Body of pancreas (tissue), 4 donors: ENCODE measurements around the gene AP3M1. TPM values are rescaled to one million over a fixed set of nuclear protein-coding genes. Genes with fewer than 3 reads are reported as not detected.

ENCODE experiments used
- ATAC-seq: fragments of 150-250 bp; one replicate; pipeline ENCODE4 v1.9.1; 2016
- DNase-seq, 4 donors: peaks; one replicate each; pipeline ENCODE4 v3.0.0-alpha.2; 2019
- H3K27ac ChIP-seq, 4 donors: fragments of 200-600 bp; sonication (generic); 1 replicate in 3 of 4; 2 replicates in 1 of 4; pipeline versions ENCODE4 v1.5.1 to v1.6.1; 2016 to 2019; ENCODE audit warnings: mild to moderate bottlenecking in 1 of 4, mixed read lengths in 1 of 4, moderate library complexity in 1 of 4
- H3K27me3 ChIP-seq, 2 donors: fragments of 200-600 bp; sonication (generic); one replicate each; pipeline ENCODE4 v1.6.0; 2016; ENCODE audit warnings: mild to moderate bottlenecking in 1 of 2
- H3K36me3 ChIP-seq, 2 donors: fragments of 200-600 bp; sonication (generic); replicated peaks in 1 of 2; 2 replicates each; pipeline ENCODE4 v1.5.1; 2016; ENCODE audit warnings: low read depth in 2 of 2; ENCODE audit not compliant: insufficient read depth in 1 of 2
- H3K4me1 ChIP-seq: fragments of 200-600 bp; sonication (generic); one replicate; pipeline ENCODE4 v1.6.0; 2016
- H3K4me3 ChIP-seq, 2 donors: fragments of 200-600 bp; sonication (generic); 1 replicate in 1 of 2; 2 replicates in 1 of 2; pipeline ENCODE4 v1.5.1; 2016 to 2019
- H3K9me3 ChIP-seq, 3 donors: fragments of 200-600 bp; sonication (generic); 1 replicate in 2 of 3; 2 replicates in 1 of 3; pipeline ENCODE4 v1.5.1; 2016
- POLR2A ChIP-seq, 3 donors: fragments of 450-650 bp; IDR thresholded peaks; one replicate each; pipeline ENCODE4 v1.6.1; 2016; ENCODE audit warnings: antibody characterized with exemption in 3 of 3, mild to moderate bottlenecking in 2 of 3
- WGBS, 2 donors: methylation state at CpG; one replicate each; pipeline ENCODE4 v1.1.5; 2017; 5-methylcytosine and 5-hydroxymethylcytosine counted together
- intact Hi-C: fragments of 100-400 bp; cut with DNase I; formaldehyde crosslinking; loops from one replicate; pipeline ENCODE4 v1.15.1; 2023
- total RNA-seq, 2 donors: library from RNA; depleted of rRNA; stranded (reverse); fragments of >200 nt; gene quantifications; one replicate each; pipeline ENCODE4 v1.1.0, GENCODE V29; 2016
- TF ChIP-seq, protein P1 (sequence below), 7 experiments: fragments of 450-650 bp in 4 of 7; fragments of 200-600 bp in 3 of 7; sonication (generic) in 3 of 7; IDR thresholded peaks; one replicate each; pipeline ENCODE4 v1.5.1; 2016 to 2019; ENCODE audit warnings: antibody characterized with exemption in 7 of 7

Gene AP3M1, protein sequence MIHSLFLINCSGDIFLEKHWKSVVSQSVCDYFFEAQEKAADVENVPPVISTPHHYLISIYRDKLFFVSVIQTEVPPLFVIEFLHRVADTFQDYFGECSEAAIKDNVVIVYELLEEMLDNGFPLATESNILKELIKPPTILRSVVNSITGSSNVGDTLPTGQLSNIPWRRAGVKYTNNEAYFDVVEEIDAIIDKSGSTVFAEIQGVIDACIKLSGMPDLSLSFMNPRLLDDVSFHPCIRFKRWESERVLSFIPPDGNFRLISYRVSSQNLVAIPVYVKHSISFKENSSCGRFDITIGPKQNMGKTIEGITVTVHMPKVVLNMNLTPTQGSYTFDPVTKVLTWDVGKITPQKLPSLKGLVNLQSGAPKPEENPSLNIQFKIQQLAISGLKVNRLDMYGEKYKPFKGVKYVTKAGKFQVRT
- total RNA-seq: 10 to 100 TPM in 1 of 2 donors, 1 to 10 TPM in 1; 7.9 to 17.1 TPM

DNA sequence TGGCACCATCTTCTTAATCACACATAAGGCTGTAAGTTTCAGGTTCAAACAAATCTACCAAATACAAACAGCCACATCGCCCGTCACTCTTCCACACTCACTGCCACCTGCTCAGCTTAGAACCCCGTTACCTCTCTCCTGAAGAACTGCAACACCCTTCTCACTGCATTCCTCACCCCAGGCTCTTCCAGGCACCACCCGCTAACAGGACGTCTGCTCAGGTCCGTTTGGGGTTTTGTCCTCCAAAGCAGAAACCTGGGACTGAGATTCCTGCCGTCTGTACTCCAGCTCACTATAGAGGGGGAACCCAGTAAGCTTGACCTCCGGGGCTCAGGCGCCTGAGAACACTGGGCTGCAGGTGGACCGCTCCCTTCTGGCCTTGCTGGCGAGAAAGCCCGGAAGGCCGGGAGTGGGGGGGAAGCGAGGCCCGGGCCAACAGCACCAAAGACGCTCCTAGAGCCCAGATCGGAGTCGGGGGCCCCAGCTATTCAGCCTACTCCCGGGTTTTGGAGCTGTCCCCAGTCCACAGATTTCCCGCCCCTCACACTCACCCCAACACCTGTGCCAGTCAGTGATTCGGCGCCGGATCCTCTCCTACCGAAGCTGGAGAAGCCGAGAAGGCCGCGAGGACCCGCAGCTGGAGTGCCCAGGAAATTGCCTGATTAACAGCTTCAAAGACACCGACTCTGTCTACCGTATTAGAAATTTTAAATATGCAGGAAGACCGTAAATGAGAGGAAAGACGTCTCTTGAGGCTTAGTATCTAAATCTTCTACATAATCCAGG lies at the start of gene AP3M1:
Gene AP3M1, minus strand, starts transcription at position 625 of the 786 bp plus-strand sequence. CDS start 12,449 bp downstream, outside the sequence.
- Histone ChIP-seq H3K4me1 (peaks cover 36% of the 10 kb centered on the region), H3K36me3 (no peaks in the 10 kb centered on the region), H3K4me3 (peak within 1 kb of the TSS; percentile 61 to 75), H3K9me3 (no peaks in the 10 kb centered on the region), H3K27ac (peak within 1 kb of the TSS; percentile 87 to 98 (median 91)), H3K27me3 (no peaks in the 10 kb centered on the region)
- 1% methylated on average over 21 to 32 of the region's 32 CpGs for WGBS, 2 donors
- TF ChIP-seq, protein P1, sequence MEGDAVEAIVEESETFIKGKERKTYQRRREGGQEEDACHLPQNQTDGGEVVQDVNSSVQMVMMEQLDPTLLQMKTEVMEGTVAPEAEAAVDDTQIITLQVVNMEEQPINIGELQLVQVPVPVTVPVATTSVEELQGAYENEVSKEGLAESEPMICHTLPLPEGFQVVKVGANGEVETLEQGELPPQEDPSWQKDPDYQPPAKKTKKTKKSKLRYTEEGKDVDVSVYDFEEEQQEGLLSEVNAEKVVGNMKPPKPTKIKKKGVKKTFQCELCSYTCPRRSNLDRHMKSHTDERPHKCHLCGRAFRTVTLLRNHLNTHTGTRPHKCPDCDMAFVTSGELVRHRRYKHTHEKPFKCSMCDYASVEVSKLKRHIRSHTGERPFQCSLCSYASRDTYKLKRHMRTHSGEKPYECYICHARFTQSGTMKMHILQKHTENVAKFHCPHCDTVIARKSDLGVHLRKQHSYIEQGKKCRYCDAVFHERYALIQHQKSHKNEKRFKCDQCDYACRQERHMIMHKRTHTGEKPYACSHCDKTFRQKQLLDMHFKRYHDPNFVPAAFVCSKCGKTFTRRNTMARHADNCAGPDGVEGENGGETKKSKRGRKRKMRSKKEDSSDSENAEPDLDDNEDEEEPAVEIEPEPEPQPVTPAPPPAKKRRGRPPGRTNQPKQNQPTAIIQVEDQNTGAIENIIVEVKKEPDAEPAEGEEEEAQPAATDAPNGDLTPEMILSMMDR (IDR thresholded peaks at IDR 0.05): peak in 1 of 7 experiments; percentile 13
- TF ChIP-seq POLR2A (IDR thresholded peaks at IDR 0.05): peak in 1 of 3 donors; percentile 24
- DNase-seq (peak; percentile 82 to 90 (median 88)), ATAC-seq (peak; percentile 75)
- intact Hi-C loops: no loop called here

DNA sequence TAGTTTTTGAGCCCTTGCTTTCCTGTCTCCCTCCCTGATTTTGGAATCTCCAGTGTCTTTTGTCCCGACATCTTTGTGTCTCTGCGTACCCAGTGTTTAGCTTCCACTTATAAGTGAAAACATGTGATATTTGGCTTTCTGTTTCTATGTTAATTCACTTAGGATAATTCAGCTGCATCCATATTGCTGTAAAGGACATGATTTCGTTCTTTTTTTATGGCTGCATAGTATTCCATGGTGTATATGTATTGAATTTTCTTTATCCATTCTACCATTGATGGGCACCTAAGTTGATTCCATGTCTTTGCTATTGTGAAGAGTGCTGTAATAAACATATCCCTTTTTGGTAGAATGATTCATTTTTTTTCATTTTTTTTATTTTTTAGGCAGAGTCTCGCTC lies 48.7 kb upstream of the AP3M1 start:
- Histone ChIP-seq H3K4me1 (no peaks in the 10 kb centered on the region), H3K27ac (no peak overlapping the region), H3K9me3 (no peaks in the 10 kb centered on the region), H3K4me3 (no peak overlapping the region), H3K27me3 (no peaks in the 10 kb centered on the region), H3K36me3 (no peaks in the 10 kb centered on the region)
- 85 to 96% methylated on average over 4 of the region's 4 CpGs for WGBS, 2 donors
- ATAC-seq (no peak), DNase-seq (no peak)
- TF ChIP-seq, protein P1 (IDR thresholded peaks at IDR 0.05): no peak
- no peak for TF ChIP-seq POLR2A (IDR thresholded peaks at IDR 0.05)
- intact Hi-C loops: no loop called here

DNA sequence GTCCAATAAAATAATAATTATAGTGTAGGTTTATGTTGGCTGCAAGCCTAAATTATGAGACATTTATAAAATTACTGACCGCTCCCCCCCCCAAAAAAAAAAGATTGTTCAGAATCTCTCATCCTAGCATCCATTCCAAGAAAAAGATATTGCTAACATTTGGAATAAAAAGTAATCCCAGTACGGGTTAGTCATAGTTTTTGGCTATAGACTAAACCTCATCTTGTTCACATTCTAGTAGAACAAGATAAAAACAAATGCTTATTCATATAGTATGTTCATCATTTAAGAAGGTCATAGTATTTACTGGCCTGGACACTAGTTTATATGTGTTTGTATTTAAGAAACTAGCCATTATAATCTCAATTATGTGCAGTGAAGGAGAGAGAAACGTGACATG lies 44.4 kb upstream of the AP3M1 start:
- 84 to 89% methylated on average over 3 of the region's 3 CpGs for WGBS, 2 donors
- no peak overlapping the region for H3K4me3 ChIP-seq
- TF ChIP-seq POLR2A (IDR thresholded peaks at IDR 0.05): no peak
- TF ChIP-seq, protein P1 (IDR thresholded peaks at IDR 0.05): no peak
- H3K36me3 ChIP-seq: no peaks in the 10 kb centered on the region
- DNase-seq: no peak
- peaks cover 9% of the 10 kb centered on the region for H3K4me1 ChIP-seq
- no peak overlapping the region for H3K27ac ChIP-seq
- intact Hi-C loops: no loop called here
- H3K27me3 ChIP-seq: no peaks in the 10 kb centered on the region
- ATAC-seq: no peak
- no peaks in the 10 kb centered on the region for H3K9me3 ChIP-seq

DNA sequence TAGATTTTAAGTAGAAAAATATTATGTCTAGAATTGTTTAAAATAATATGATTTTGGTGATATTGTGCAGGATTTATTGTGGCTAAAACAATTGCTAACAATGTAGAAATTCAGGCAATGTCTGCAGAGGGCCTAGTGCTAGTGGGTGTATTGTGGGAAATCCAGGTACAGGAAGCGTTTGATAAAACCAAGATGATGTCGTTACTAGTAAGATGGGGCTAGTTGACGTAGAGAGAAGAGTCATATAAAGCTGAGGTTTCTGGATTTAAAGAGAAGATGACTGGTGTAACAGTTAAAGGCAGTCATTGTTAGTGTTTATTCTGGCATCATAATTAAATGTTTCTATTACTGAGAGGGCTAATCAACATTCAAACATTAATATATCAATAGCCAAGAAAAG lies 43.9 kb upstream of the AP3M1 start:
- Histone ChIP-seq H3K9me3 (peaks cover 0 to 2% (median 0%) of the 10 kb centered on the region in 3 donors), H3K4me1 (peaks cover 14% of the 10 kb centered on the region), H3K27me3 (no peaks in the 10 kb centered on the region), H3K27ac (no peak overlapping the region), H3K4me3 (no peak overlapping the region), H3K36me3 (no peaks in the 10 kb centered on the region)
- intact Hi-C loops: no loop called here
- WGBS, 2 donors: 78 to 89% methylated on average over 3 of the region's 3 CpGs
- DNase-seq (no peak), ATAC-seq (no peak)
- TF ChIP-seq, protein P1 (IDR thresholded peaks at IDR 0.05): no peak
- no peak for TF ChIP-seq POLR2A (IDR thresholded peaks at IDR 0.05)
